Activated naive CD8-positive, alpha-beta T cell treated with anti-CD3 and anti-CD28 coated beads, Interleukin-2, amount 10 ng/mL, durations not matched to agents 7 days and 5 days (primary cell): Measurements from ENCODE around the gene PDGFRA. TPM values are rescaled to one million over a fixed set of nuclear protein-coding genes. Genes with fewer than 3 reads are reported as not detected.
A peak's percentile ranks its signal among the peaks of the same experiment; 100 is the strongest.

Experiments
- ATAC-seq: fragments of 150-1000 bp; cut with Tn5 transposase; one replicate; pipeline ENCODE4 v1.10.0; 2021; ENCODE audit warnings: low read depth, moderate library complexity
- POLR2A ChIA-PET: fragments of 350-600 bp; sonication (Branson Sonifier 250); formaldehyde crosslinking; loops from one replicate; lab custom pipeline; 2021; ENCODE audit warnings: antibody characterized with exemption; lab: Charles Lee
- DNase-seq: peaks from one replicate; pipeline ENCODE4 v3.0.0; 2021
- H3K27ac Mint-ChIP-seq: one replicate; pipeline ENCODE4 v1.8.0; 2022; ENCODE audit warnings: mild to moderate bottlenecking, mixed read lengths
- H3K27me3 Mint-ChIP-seq: one replicate; pipeline ENCODE4 v1.8.0; 2022; ENCODE audit warnings: mild to moderate bottlenecking, moderate library complexity, mixed read lengths
- H3K36me3 Mint-ChIP-seq: one replicate; pipeline ENCODE4 v1.8.0; 2021; ENCODE audit warnings: mild to moderate bottlenecking, mixed read lengths
- H3K4me1 Mint-ChIP-seq: one replicate; pipeline ENCODE4 v1.8.0; 2021; ENCODE audit warnings: mixed read lengths
- H3K4me3 Mint-ChIP-seq: one replicate; pipeline ENCODE4 v1.8.0; 2022; ENCODE audit warnings: mild to moderate bottlenecking, moderate library complexity, mixed read lengths
- H3K9me3 Mint-ChIP-seq: one replicate; pipeline ENCODE4 v1.8.0; 2021; ENCODE audit warnings: mixed read lengths
- total RNA-seq, 2 experiments: library from RNA; stranded (reverse); gene quantifications; one replicate each; pipeline ENCODE4 v1.2.3, GENCODE V29; 2021

The PDGFRA gene
- total RNA-seq, 2 experiments from 2014 or later = not detected

- ATAC-seq (peak; percentile 72), DNase-seq (peak; percentile 47)
- Mint-ChIP-seq H3K27me3 (peaks cover 47% of the 10 kb centered on the region), H3K27ac (no peak overlapping the region), H3K9me3 (no peaks in the 10 kb centered on the region), H3K4me3 (peak overlapping the region; percentile 52), H3K36me3 (no peaks in the 10 kb centered on the region), H3K4me1 (peaks cover 1% of the 10 kb centered on the region)
- POLR2A ChIA-PET = no interaction called here
These were observed 11.2 kb upstream of the PDGFRA start for GRCh38 chr4:54217642-54218495.

DNA sequence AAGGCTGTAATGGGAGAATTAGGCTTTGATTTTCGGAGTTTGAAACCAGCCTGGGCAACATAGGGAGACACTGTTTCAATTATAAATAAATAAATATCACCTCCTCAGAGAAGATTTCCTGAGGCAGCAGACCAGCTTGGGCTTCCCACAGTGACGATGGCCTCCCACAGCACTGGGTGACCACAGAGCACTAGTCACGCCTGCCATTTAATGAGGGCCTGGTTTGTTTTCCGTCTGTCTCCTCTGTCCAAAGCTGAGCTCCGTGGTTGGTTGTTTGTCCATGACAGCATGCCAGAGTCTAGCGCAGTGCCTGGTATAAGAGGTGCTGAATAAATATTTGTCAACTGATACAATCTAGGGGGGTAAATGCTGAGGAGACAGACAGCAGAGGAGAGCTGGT, 10.4 kb upstream of the PDGFRA start:
- ATAC-seq (no peak), DNase-seq (no peak)
- peaks cover 1% of the 10 kb centered on the region for H3K4me1 Mint-ChIP-seq
- H3K4me3 Mint-ChIP-seq = no peak overlapping the region
- H3K27ac Mint-ChIP-seq = no peak overlapping the region
- no peaks in the 10 kb centered on the region for H3K36me3 Mint-ChIP-seq
- POLR2A ChIA-PET = no interaction called here
- peaks cover 54% of the 10 kb centered on the region for H3K27me3 Mint-ChIP-seq
- H3K9me3 Mint-ChIP-seq = no peaks in the 10 kb centered on the region

DNA sequence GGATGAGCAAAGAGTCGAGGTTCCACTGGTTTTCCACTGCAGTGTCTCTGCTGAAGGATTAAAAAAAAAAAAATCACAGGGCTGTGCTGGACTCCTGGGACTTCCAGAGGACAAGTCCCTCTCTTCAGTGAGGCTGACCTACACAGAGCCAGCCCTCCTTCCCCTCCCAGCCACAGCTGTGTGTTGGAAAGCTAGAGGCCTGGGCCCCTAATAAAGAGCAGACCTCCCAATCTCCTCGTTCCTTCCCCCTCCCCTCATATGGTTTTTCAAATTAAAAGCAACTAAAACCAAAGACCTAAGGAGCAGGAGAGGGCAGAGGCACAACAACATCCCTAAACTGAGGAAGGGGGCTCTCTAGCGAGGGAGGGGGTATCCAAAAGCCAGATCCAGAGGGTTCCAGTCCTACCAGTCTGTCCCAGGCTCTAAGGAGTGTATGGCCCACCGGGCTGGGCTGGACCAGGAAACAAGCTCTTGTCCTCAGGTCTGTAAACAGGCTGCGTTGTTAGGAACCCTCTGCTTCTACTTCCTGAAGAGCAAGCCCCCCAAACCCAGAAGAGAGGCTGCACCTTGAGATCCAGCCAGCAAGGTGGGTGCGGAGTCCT, 4.0 kb upstream of the PDGFRA start:
- no peak for DNase-seq
- POLR2A ChIA-PET = no interaction called here
- Mint-ChIP-seq H3K27ac (no peak overlapping the region), H3K4me1 (peaks cover 12% of the 10 kb centered on the region), H3K27me3 (peaks cover 84% of the 10 kb centered on the region), H3K36me3 (no peaks in the 10 kb centered on the region), H3K9me3 (no peaks in the 10 kb centered on the region), H3K4me3 (no peak overlapping the region)
- ATAC-seq = no peak

DNA sequence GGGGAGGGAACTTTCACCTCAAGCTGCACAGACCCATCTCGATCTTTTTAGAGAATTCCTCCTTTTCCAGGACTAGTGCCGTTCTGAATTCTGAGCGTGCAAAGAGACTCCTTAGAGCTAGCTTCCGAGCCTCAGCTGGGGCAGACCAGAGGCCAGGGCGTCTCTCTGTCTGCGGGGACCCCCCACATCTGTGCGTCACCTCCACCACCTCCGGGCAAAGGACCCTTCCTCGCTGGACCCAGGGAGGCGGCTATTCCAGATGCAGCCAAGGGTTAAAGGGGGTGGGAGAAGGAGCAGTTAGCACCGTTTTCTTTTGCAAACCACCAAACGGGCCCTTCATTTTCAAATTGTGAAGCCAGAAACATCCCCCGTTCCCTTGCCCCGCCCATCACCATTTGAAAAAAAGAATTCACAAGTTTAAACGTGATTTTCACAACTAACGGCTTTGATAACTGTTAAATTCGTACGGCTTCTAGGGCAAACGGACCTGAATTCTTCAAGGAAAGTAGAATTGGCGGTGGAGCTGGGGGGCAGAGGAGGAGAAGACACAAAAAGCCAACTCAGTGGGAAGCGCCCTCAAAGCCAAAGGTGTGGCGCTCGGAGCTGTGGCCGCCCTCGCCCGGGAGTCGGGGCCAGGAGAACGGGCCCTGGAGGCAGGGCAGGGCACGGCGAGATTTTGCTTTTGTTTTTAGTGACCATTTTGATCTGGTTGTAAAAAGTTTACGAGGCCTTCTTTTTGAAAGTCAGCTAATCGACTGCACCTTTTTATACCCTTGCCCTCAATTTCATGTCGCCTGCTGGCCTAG, 3.3 kb upstream of the PDGFRA start:
- no peak overlapping the region for H3K27ac Mint-ChIP-seq
- peak overlapping the region; percentile 70 for H3K4me3 Mint-ChIP-seq
- DNase-seq (no peak), ATAC-seq (no peak)
- peaks cover 15% of the 10 kb centered on the region for H3K4me1 Mint-ChIP-seq
- H3K36me3 Mint-ChIP-seq = no peaks in the 10 kb centered on the region
- peaks cover 88% of the 10 kb centered on the region for H3K27me3 Mint-ChIP-seq
- H3K9me3 Mint-ChIP-seq = no peaks in the 10 kb centered on the region
- POLR2A ChIA-PET = no interaction called here

DNA sequence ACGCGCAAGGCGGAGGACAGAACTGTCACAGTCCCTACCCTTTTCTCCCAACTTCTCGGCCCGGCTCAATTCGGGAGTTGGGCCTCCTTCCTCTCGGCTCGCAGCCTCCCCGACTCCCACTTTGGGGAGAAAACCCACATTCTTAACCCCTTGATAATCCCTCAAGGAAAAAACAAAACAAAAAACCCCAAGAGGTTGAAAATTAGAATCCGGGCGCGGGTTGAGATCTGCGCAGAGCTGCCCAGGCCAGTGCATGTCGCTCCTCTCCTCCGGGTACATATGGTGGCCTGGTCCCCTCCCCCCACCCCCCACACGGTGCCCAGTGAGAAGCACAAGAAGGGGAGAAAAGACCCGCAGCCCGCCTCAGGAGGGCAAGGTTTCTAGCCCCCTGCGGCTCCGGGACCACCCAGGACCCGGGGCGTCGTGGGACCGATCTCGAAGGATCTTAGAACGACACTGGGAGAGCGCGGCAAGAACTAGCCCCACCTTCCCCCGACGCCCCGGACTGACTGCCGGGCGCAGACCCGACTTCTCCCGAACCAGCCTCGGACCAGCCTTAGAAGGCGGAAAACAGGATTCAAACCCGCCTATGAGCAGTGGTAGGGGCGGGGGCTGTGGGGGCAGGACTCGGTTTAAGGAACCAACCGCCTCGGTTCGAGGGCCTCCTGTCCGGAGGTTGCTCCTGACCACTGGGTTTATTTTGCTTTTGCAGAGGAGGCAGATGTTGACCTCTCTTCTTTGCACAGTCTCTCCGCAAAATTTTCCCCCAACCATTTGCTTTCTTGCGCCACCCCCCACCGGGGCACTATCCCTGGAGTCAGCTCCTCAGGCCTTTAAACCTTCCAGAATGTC, 2.5 kb upstream of the PDGFRA start:
- Mint-ChIP-seq H3K27ac (no peak overlapping the region), H3K4me3 (peak overlapping the region; percentile 70), H3K4me1 (peaks cover 16% of the 10 kb centered on the region), H3K27me3 (peaks cover 96% of the 10 kb centered on the region), H3K9me3 (no peaks in the 10 kb centered on the region), H3K36me3 (no peaks in the 10 kb centered on the region)
- ATAC-seq = no peak
- peak; percentile 34 for DNase-seq
- POLR2A ChIA-PET = no interaction called here

GRCh38 chr4:54227256-54228055, 1.6 kb upstream of the PDGFRA start:
- DNase-seq (no peak), ATAC-seq (peak; percentile 28)
- POLR2A ChIA-PET = no interaction called here
- peaks cover 16% of the 10 kb centered on the region for H3K4me1 Mint-ChIP-seq
- H3K27me3 Mint-ChIP-seq = peaks cover 97% of the 10 kb centered on the region
- peak overlapping the region; percentile 70 for H3K4me3 Mint-ChIP-seq
- no peak overlapping the region for H3K27ac Mint-ChIP-seq
- H3K36me3 Mint-ChIP-seq = no peaks in the 10 kb centered on the region
- H3K9me3 Mint-ChIP-seq = no peaks in the 10 kb centered on the region

GRCh38 chr4:54228056-54228527, 1.0 kb upstream of the PDGFRA start:
- H3K27ac Mint-ChIP-seq = no peak overlapping the region
- peak; percentile 62 for DNase-seq
- peak; percentile 50 for ATAC-seq
- no peaks in the 10 kb centered on the region for H3K9me3 Mint-ChIP-seq
- peaks cover 16% of the 10 kb centered on the region for H3K4me1 Mint-ChIP-seq
- POLR2A ChIA-PET = no interaction called here
- no peaks in the 10 kb centered on the region for H3K36me3 Mint-ChIP-seq
- H3K4me3 Mint-ChIP-seq = peak overlapping the region; percentile 70
- H3K27me3 Mint-ChIP-seq = peaks cover 94% of the 10 kb centered on the region

- no peaks in the 10 kb centered on the region for H3K9me3 Mint-ChIP-seq
- ATAC-seq (no peak), DNase-seq (no peak)
- H3K4me1 Mint-ChIP-seq = peaks cover 16% of the 10 kb centered on the region
- H3K27ac Mint-ChIP-seq = no peak overlapping the region
- H3K36me3 Mint-ChIP-seq = no peaks in the 10 kb centered on the region
- H3K4me3 Mint-ChIP-seq = peak overlapping the region; percentile 70
- H3K27me3 Mint-ChIP-seq = peaks cover 90% of the 10 kb centered on the region
- POLR2A ChIA-PET = no interaction called here
These were observed 547 bp upstream of the PDGFRA start for GRCh38 chr4:54228546-54228945.

GRCh38 chr4:54229631-54230483, 764 bp downstream of the PDGFRA start:
- Mint-ChIP-seq H3K4me3 (no peak overlapping the region), H3K27ac (peak overlapping the region; percentile 66), H3K36me3 (no peaks in the 10 kb centered on the region), H3K9me3 (no peaks in the 10 kb centered on the region), H3K27me3 (peaks cover 91% of the 10 kb centered on the region), H3K4me1 (peaks cover 19% of the 10 kb centered on the region)
- DNase-seq = peak; percentile 34
- ATAC-seq = no peak
- POLR2A ChIA-PET = no interaction called here

- H3K27ac Mint-ChIP-seq = no peak overlapping the region
- peak; percentile 40 for DNase-seq
- POLR2A ChIA-PET = no interaction called here
These were observed 1.7 kb downstream of the PDGFRA start for GRCh38 chr4:54230484-54231418.

GRCh38 chr4:54231419-54231767, 2.3 kb downstream of the PDGFRA start:
- POLR2A ChIA-PET = no interaction called here
- Mint-ChIP-seq H3K9me3 (no peaks in the 10 kb centered on the region), H3K36me3 (no peaks in the 10 kb centered on the region), H3K27ac (no peak overlapping the region), H3K27me3 (peaks cover 81% of the 10 kb centered on the region), H3K4me3 (no peak overlapping the region), H3K4me1 (peaks cover 16% of the 10 kb centered on the region)
- ATAC-seq = no peak
- peak; percentile 31 for DNase-seq

More at GRCh38 chr4:54230484-54231418, 1.7 kb downstream of the PDGFRA start:
- no peaks in the 10 kb centered on the region for H3K36me3 Mint-ChIP-seq
- no peak for ATAC-seq
- peaks cover 85% of the 10 kb centered on the region for H3K27me3 Mint-ChIP-seq
- H3K9me3 Mint-ChIP-seq = no peaks in the 10 kb centered on the region
- H3K4me1 Mint-ChIP-seq = peaks cover 19% of the 10 kb centered on the region
- no peak overlapping the region for H3K4me3 Mint-ChIP-seq
